Subcutaneous abdominal adipose tissue (tissue), 5 donors: ENCODE data around the gene PLIN5.
"Not testable (repeated sequence)": the region's sequence is repeated elsewhere in the genome, so short reads cannot be mapped to it uniquely, and the experiment has no call there.

Source experiments
- H3K27ac ChIP-seq: one replicate; pipeline ENCODE4 v1.7.0; 2013; ENCODE audit warnings: low read depth, mild to moderate bottlenecking, inconsistent platforms, low read length, moderate library complexity
- H3K27me3 ChIP-seq, 5 donors: one replicate each; pipeline ENCODE4 v1.7.0; 2013; ENCODE audit warnings: low read length in 5 of 5, inconsistent platforms in 1 of 5; ENCODE audit not compliant: control insufficient read depth in 5 of 5, insufficient read depth in 4 of 5
- H3K36me3 ChIP-seq, 5 donors: one replicate each; pipeline ENCODE4 v1.7.0; 2013; ENCODE audit warnings: low read length in 5 of 5; ENCODE audit not compliant: control insufficient read depth in 5 of 5, insufficient read depth in 5 of 5
- H3K4me1 ChIP-seq, 5 donors: one replicate each; pipeline ENCODE4 v1.7.0; 2013; ENCODE audit warnings: low read length in 5 of 5, mild to moderate bottlenecking in 3 of 5, moderate library complexity in 1 of 5; ENCODE audit not compliant: control insufficient read depth in 5 of 5, insufficient read depth in 5 of 5
- H3K4me3 ChIP-seq, 5 donors: one replicate each; pipeline ENCODE4 v1.7.0; 2013; ENCODE audit warnings: low read length in 5 of 5, low read depth in 1 of 5
- H3K9ac ChIP-seq, 5 donors: one replicate each; pipeline ENCODE4 v1.7.0; 2013; ENCODE audit warnings: low read length in 5 of 5, mild to moderate bottlenecking in 4 of 5, moderate library complexity in 3 of 5
- H3K9me3 ChIP-seq, 5 donors: one replicate each; pipeline ENCODE4 v1.7.0; 2013; ENCODE audit warnings: low read length in 5 of 5; ENCODE audit not compliant: control insufficient read depth in 5 of 5
- donor health status: healthy.
- donor health status: healthy.
- donor health status: healthy.
- donor health status: healthy.
- donor health status: healthy.

Gene PLIN5

DNA sequence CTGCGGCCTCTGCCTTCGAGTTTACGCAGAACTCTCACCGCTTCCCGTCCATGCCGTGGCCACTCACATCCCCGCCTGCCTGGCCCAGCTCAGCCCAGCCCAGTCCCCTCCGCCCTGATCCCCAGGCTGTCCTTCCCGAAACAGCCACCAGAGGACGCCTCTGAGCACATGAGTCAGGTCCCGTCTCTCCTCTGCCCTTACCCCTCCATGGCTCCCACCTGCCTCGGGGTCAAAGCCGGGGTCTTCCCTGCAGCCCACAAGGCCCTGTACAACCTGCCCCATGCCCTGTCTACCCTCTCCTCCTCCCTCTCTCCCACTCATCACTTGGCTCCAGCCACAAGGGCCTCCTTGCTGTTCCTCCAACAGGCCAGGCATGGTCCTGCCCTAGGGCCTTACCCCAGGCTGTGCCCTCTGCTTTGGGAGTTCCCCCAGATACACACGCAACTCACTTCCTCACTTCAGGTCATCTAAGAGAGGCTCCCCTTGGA lies 32.6 kb upstream of the PLIN5 start:
- H3K36me3 ChIP-seq: no peaks in the 10 kb centered on the region
- peak overlapping the region in 1 of 5 donors; percentile 23 for H3K9ac ChIP-seq
- H3K27me3 ChIP-seq: peaks cover 0 to 17% (median 9%) of the 10 kb centered on the region in 5 donors
- no peaks in the 10 kb centered on the region for H3K9me3 ChIP-seq
- H3K27ac ChIP-seq: no peak overlapping the region
- no peak overlapping the region for H3K4me3 ChIP-seq
- peaks cover 0 to 12% (median 0%) of the 10 kb centered on the region in 5 donors for H3K4me1 ChIP-seq

DNA sequence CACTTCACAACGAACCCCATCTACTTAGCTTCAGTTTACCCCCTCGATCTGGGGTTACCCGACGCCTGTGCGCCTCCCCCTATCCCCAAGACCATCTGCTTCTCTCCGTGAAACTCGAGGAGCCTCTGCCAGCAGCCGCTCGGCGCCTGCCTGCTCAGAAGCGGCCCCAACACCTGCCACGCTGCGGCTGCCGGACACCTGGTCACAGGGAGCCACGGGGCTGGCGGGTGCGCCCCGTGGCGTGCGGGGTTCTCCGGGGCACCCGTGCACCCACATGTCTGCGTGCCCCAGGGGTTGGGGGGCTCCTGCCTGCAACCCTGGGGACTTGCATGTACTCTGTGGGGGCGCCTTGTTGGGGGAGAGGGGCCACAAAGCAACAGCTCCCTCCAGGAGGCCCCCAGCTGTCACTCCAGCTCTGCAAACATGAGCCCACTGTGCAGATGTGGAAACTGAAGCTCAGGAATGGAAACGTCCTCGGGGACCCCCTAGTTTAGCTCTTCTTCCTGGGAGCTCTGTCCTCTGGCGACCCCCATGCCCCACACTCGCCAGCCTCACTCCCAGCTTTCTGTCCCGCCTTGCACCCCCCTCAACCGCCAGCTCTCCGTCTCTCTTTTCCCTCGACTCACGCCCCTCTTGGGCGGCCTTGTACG lies 31.5 kb upstream of the PLIN5 start:
- Histone ChIP-seq H3K4me1 (peaks cover 0 to 10% (median 0%) of the 10 kb centered on the region in 5 donors), H3K4me3 (no peak overlapping the region), H3K9me3 (no peaks in the 10 kb centered on the region), H3K27me3 (peaks cover 0 to 17% (median 6%) of the 10 kb centered on the region in 5 donors), H3K9ac (no peak overlapping the region), H3K36me3 (no peaks in the 10 kb centered on the region), H3K27ac (no peak overlapping the region)

DNA sequence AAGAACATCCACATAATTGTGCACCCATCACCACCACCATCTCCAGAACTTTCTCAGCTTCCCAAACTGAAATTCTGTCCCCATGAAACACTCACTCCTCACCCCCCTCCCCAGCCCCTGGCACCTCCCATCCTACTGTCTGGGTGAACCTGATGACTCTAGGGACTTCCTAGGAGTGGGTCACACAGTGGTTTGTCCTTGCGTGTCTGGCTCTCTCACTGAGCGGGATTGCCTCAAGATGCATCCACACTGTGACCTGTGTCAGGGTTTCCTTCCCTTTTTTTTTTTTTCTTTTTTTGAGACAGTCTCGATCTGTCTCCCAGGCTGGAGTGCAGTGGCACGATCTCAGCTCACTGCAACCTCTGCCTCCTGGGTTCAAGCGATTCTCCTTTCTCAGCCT lies 28.5 kb upstream of the PLIN5 start:
- peaks cover 0 to 14% (median 0%) of the 10 kb centered on the region in 5 donors for H3K4me1 ChIP-seq
- not testable (repeated sequence) for H3K27ac ChIP-seq, H3K36me3 ChIP-seq, H3K9me3 ChIP-seq, H3K9ac ChIP-seq, H3K4me3 ChIP-seq
- H3K27me3 ChIP-seq: peaks cover 0 to 11% (median 6%) of the 10 kb centered on the region in 5 donors

DNA sequence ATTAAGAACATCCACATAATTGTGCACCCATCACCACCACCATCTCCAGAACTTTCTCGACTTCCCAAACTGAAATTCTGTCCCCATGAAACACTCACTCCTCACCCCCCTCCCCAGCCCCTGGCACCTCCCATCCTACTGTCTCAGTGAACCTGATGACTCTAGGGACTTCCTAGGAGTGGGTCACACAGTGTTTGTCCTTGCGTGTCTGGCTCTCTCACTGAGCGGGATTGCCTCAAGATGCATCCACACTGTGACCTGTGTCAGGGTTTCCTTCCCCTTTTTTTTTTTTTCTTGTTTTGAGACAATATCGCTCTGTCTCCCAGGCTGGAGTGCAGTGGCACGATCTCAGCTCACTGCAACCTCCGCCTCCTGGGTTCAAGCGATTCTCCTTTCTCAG lies 27.1 kb upstream of the PLIN5 start:
- not testable (repeated sequence) for H3K27ac ChIP-seq, H3K9ac ChIP-seq, H3K36me3 ChIP-seq, H3K9me3 ChIP-seq, H3K4me3 ChIP-seq
- peaks cover 0 to 10% (median 6%) of the 10 kb centered on the region in 5 donors for H3K27me3 ChIP-seq
- H3K4me1 ChIP-seq: peaks cover 0 to 26% (median 6%) of the 10 kb centered on the region in 5 donors

DNA sequence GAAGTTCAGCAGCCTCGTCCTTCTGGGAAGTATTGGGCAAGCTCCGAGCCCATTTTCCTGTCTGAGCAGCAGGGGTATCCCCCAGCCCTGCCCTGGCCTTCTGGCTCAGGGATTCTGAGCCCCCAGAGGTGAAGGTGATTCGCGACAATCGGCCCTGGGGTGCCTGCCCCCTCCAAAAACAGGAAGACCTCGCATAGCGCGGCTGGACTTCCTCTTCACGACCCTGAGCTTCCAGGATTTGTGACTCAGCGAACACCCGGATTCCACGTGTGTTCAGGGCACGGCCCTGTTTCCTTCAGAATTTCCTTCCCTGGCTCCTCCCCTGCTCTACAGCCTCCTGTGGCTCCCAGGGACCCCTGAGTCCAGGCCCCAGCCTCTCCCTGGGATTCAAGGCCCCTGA lies 24.5 kb upstream of the PLIN5 start, which contains the start of gene SEMA6B:
Gene SEMA6B (minus strand): TSS at position 116 of the 400 bp plus-strand sequence. CDS start 1,227 bp downstream, outside the sequence.
- Histone ChIP-seq H3K4me3 (peak within 1 kb of the TSS; percentile 40 to 81 (median 71)), H3K27ac (peak within 1 kb of the TSS; percentile 77), H3K27me3 (peaks cover 0 to 3% (median 0%) of the 10 kb centered on the region in 5 donors), H3K4me1 (peaks cover 0 to 27% (median 6%) of the 10 kb centered on the region in 5 donors), H3K36me3 (peaks cover 0 to 17% (median 14%) of the 10 kb centered on the region in 5 donors), H3K9me3 (no peaks in the 10 kb centered on the region), H3K9ac (peak within 1 kb of the TSS in 3 of 5 donors; percentile 60 to 92 (median 78))

DNA sequence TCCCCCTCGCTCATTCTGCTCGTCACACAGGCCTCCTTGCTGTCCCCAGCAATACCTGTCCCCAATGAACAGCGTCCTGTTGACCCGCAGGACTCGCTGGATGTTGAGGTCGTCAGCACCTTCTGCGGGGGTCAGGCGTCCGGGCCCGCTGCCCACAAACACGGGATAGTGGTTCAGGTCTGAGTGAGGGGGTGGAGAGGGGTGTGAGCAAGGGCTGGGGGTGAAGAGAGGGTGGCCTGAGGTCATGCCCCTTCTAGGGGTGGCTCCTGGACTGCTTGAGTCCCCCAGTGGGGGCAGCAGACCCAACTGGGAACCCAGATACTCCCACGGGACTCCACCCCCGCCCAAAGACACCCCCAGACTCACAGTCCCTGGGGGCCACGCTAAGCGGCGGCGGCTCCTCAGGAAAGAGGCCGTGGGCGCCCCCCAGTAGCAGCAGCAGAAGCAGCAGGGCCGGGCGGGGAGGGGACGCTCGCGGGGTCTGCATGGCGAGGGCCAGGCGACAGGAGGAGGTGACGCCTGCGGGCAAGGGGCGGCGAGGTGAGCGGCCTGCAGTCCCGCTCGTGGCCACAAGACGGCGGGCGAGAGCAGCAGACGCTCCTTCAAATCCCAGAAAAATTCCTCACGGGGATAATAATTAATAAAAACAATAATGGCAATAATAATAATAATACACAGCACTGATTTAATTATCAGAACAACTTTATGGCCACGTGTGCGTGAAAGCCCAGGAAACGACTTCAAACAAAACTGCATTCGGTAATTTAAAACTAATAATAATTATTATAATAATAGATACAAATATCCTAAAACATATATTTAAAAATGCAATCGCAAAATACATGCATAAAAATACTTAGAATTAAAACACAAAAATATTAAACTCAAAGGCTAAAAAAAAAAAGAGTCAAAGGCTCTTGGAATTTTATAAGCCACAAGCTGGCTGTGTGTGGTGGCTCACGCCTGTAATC lies 23.2 kb upstream of the PLIN5 start:
- Histone ChIP-seq H3K9ac (peak overlapping the region in 3 of 5 donors; percentile 60 to 92 (median 78)), H3K4me1 (peaks cover 0 to 27% (median 6%) of the 10 kb centered on the region in 5 donors), H3K27ac (peak overlapping the region; percentile 77), H3K9me3 (no peaks in the 10 kb centered on the region), H3K27me3 (peaks cover 0 to 3% (median 0%) of the 10 kb centered on the region in 5 donors), H3K4me3 (peak overlapping the region in 4 of 5 donors; percentile 58 to 81 (median 75)), H3K36me3 (peaks cover 0 to 29% (median 24%) of the 10 kb centered on the region in 5 donors)

DNA sequence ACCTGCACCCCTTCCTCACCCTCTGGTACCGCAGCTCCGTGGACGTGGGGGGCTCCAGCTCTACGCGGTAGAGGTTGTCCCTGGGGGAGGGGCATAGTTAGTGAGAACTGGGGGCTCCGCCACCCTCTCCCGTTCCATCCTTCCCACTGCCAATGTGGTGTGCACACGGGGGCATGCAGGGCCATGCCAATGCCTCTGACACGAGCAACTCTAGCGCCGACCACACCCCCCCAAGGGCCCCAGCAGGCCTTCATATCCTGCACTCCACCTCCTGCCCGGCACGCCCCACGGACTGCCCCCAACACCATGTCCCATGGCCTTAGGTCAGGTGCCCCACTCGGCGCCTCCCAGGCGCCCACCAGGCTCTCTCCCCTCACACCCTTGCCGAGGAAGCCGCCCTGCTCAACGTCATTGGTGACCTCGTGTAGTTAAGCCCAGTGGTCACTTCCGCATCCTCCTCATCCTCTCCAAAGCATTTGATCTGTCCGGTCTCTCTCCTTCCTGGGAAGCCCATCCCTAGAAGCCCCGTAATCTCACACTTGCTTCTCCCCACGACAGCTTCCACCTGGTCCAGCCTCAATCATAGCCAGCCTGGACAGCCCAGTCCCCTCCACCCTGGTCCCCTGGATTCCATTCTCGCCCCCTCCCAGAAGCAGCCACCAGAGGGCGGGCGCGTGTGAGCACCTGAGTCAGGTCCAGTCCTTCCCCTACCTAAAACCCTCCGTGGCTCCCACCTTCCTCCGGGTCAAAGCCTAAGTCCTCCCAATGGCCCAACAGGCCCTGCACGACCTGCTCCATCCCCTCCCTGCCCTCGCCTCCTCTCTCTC lies 22.3 kb upstream of the PLIN5 start:
- peak overlapping the region in 3 of 5 donors; percentile 57 to 81 (median 79) for H3K4me3 ChIP-seq
- peaks cover 0 to 27% (median 6%) of the 10 kb centered on the region in 5 donors for H3K4me1 ChIP-seq
- peaks cover 0 to 3% (median 0%) of the 10 kb centered on the region in 5 donors for H3K27me3 ChIP-seq
- H3K9ac ChIP-seq: peak overlapping the region in 1 of 5 donors; percentile 64
- peak overlapping the region; percentile 54 for H3K27ac ChIP-seq
- peaks cover 0 to 38% (median 29%) of the 10 kb centered on the region in 5 donors for H3K36me3 ChIP-seq
- no peaks in the 10 kb centered on the region for H3K9me3 ChIP-seq

DNA sequence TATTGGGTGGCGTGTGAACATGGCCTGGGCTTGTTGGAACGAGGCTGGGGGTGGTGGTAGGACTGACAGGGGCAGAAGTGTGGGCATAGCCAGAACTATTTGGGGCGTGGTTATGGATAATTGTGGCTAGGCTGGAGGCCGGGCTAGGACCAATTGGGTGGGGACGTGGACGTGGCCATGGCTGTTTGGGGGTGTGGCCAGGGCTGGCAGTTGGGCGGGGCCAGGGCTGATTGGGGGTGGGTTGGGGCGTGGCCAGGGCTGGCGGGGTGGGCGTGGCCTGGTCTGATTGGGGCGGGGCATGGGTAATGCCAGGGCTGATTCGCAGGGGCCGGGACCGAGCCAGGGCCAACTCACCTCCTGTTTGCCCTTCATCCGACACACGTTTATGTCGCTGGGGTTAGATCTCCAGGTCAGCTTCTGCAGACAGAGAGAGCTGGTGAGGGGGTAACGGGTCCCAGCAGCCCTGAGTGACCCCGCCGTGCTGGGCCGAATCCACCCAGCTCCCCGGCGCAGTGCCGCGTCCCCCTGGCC lies 21.6 kb upstream of the PLIN5 start:
- Histone ChIP-seq H3K9ac (no peak overlapping the region), H3K36me3 (peaks cover 0 to 44% (median 36%) of the 10 kb centered on the region in 5 donors), H3K4me3 (no peak overlapping the region), H3K27ac (no peak overlapping the region), H3K9me3 (no peaks in the 10 kb centered on the region), H3K27me3 (peaks cover 0 to 6% (median 0%) of the 10 kb centered on the region in 5 donors), H3K4me1 (peaks cover 0 to 27% (median 6%) of the 10 kb centered on the region in 5 donors)
